Measurements from ENCODE around the gene GOLGA8B. TPM values are rescaled to one million over a fixed set of nuclear protein-coding genes. Genes with fewer than 3 reads are reported as not detected.
"Not testable (repeated sequence)": the region's sequence is repeated elsewhere in the genome, so short reads cannot be mapped to it uniquely, and the experiment has no call there.

The GOLGA8B gene
- total RNA-seq, 3 donors from 2014 or later (not counting 1 experiment from before 2014, with no cell fraction given): 156 to 239 (median 183) TPM

DNA sequence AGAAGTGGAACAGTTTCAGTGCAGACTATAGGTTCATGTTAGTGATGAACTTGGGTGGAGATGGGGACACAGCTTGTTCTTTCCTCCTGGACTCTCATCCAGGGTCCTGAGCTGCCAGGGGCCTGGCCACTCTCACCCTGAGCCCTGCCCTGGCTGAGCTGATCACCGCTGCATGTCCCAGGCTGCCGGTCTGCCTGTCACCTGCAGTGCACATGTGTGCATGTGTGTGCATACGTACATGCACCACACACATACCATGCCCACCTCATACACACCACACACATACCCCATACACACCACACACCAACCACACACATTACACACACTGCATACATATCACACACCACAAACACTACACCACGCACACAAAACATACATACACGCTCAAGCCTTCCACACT, 29.3 kb downstream of the GOLGA8B start:
- H3K4me1 Mint-ChIP-seq; H3K27ac Mint-ChIP-seq; H3K9me3 Mint-ChIP-seq; H3K36me3 Mint-ChIP-seq; H3K36me3 ChIP-seq (ENCODE audit: control insufficient read depth, insufficient read depth, low read length); DNase-seq; H3K27me3 ChIP-seq (ENCODE audit: control insufficient read depth, insufficient read depth, low read length); H3K4me3 ChIP-seq (ENCODE audit: low read length); H3K9me3 ChIP-seq (ENCODE audit: control insufficient read depth, insufficient read depth, low read length); H3K4me3 Mint-ChIP-seq; H3K4me1 ChIP-seq (ENCODE audit: control insufficient read depth, insufficient read depth, low read length); H3K27ac ChIP-seq (ENCODE audit: low read length); intact Hi-C loops (cut with micrococcal nuclease); H3K27me3 Mint-ChIP-seq (ENCODE audit: low read depth in 2 of 2): not testable (repeated sequence)
- ATAC-seq: peak in 1 of 3 donors; percentile 45
- WGBS (ENCODE audit: insufficient coverage): 100% methylated on average over 2 of the region's 5 CpGs

DNA sequence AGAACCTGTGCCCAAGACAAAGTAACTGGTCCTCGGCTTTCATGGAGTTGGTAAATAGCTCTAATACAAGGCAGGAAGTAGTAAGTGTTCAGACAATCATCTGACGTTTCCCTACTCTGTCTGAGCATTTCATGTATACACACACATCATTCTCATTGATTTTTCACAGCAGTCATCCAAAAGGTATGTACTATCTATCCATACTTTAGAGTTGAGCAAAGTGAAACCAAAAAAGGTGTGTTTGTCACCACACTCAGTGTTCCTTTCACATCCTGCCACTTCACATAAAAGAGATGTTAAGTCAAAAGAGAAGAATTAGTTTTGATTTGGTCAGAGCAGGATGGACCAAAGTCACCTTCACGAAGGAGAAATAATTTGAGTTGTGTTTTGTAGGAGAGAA, 33.3 kb downstream of the GOLGA8B start:
- H3K4me3 ChIP-seq (ENCODE audit: low read length); H3K36me3 ChIP-seq (ENCODE audit: control insufficient read depth, insufficient read depth, low read length); H3K27ac ChIP-seq (ENCODE audit: low read length); intact Hi-C loops (cut with micrococcal nuclease); H3K27me3 Mint-ChIP-seq (ENCODE audit: low read depth in 2 of 2); H3K9me3 Mint-ChIP-seq; ATAC-seq; H3K36me3 Mint-ChIP-seq; H3K4me1 Mint-ChIP-seq; DNase-seq; H3K4me3 Mint-ChIP-seq; H3K9me3 ChIP-seq (ENCODE audit: control insufficient read depth, insufficient read depth, low read length); H3K4me1 ChIP-seq (ENCODE audit: control insufficient read depth, insufficient read depth, low read length); H3K27me3 ChIP-seq (ENCODE audit: control insufficient read depth, insufficient read depth, low read length); H3K27ac Mint-ChIP-seq: not testable (repeated sequence)
- no CpG with 5 or more reads among the region's 3 CpGs for WGBS (ENCODE audit: insufficient coverage)

DNA sequence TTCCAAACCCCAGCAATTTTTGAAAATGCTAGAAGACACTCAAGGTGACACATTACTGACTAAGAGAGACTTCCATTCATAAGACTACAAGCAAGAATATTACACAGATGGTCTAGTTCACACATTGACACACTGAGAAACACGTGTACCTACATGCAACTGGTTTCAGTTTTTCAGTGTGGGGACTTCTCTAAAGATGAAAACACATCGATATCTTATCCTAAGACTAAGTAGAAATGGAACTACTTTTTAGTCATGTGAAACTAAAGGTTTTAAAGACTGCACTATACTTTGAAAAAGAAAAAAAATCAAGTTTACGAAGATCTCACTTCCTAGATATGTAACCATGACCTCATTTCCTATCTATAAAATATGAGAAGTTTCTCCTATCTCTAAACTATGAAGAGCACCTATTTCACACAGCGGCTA, 34.1 kb downstream of the GOLGA8B start:
- H3K4me3 Mint-ChIP-seq; intact Hi-C loops (cut with micrococcal nuclease); H3K27ac ChIP-seq (ENCODE audit: low read length); H3K36me3 ChIP-seq (ENCODE audit: control insufficient read depth, insufficient read depth, low read length); H3K4me1 Mint-ChIP-seq; H3K36me3 Mint-ChIP-seq; H3K9me3 ChIP-seq (ENCODE audit: control insufficient read depth, insufficient read depth, low read length); H3K27me3 ChIP-seq (ENCODE audit: control insufficient read depth, insufficient read depth, low read length); H3K27ac Mint-ChIP-seq; DNase-seq; H3K4me3 ChIP-seq (ENCODE audit: low read length); H3K27me3 Mint-ChIP-seq (ENCODE audit: low read depth in 2 of 2); H3K4me1 ChIP-seq (ENCODE audit: control insufficient read depth, insufficient read depth, low read length); H3K9me3 Mint-ChIP-seq: not testable (repeated sequence)
- ATAC-seq: peak; percentile 19 to 52 (median 42)
- WGBS (ENCODE audit: insufficient coverage): no CpG with 5 or more reads among the region's 4 CpGs

DNA sequence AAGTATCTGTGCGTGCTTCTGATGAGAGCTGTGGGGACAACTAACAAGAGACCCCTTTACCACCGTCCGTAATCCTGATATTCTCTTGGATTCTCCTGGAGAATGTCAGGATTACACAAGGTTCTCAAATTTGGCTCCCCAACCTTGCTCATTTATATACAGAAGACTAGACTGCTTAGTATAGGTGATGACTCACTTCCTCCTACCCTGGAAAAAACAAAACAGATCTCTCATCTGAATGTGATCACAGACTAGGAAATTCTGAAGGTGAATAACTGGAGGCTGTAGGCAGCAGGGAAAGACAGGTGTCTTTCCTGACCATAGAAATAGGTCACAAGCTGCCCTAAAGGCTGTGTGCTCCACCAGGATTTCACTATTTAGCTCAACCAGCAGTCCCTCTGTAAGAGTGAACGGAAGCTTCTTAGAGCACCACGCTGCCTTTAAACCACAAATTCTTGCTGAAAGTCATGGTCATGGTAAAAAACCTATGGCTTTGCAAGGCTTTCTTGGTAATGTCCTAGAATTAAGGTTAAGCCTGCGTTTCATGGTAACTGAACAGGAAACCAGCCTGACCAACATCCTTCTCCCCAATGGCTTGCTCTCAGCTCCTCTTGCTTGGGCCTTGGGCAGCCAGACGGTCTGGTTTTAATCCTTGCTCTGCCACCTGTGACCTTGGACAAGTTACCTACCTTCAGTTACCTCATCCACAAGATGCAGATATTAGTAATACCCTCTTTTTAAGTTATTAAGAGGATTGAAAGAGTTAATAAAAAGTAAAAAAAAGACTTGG, 39.4 kb downstream of the GOLGA8B start:
- intact Hi-C loops (cut with micrococcal nuclease); H3K36me3 Mint-ChIP-seq; H3K27ac ChIP-seq (ENCODE audit: low read length); H3K4me1 ChIP-seq (ENCODE audit: control insufficient read depth, insufficient read depth, low read length); H3K4me3 Mint-ChIP-seq; H3K9me3 Mint-ChIP-seq; H3K27me3 ChIP-seq (ENCODE audit: control insufficient read depth, insufficient read depth, low read length); H3K4me3 ChIP-seq (ENCODE audit: low read length); H3K36me3 ChIP-seq (ENCODE audit: control insufficient read depth, insufficient read depth, low read length); H3K27ac Mint-ChIP-seq; DNase-seq; H3K4me1 Mint-ChIP-seq; H3K9me3 ChIP-seq (ENCODE audit: control insufficient read depth, insufficient read depth, low read length); H3K27me3 Mint-ChIP-seq (ENCODE audit: low read depth in 2 of 2): not testable (repeated sequence)
- ATAC-seq: peak in 2 of 3 donors; percentile 62 to 63
- no CpG with 5 or more reads among the region's 7 CpGs for WGBS (ENCODE audit: insufficient coverage)

DNA sequence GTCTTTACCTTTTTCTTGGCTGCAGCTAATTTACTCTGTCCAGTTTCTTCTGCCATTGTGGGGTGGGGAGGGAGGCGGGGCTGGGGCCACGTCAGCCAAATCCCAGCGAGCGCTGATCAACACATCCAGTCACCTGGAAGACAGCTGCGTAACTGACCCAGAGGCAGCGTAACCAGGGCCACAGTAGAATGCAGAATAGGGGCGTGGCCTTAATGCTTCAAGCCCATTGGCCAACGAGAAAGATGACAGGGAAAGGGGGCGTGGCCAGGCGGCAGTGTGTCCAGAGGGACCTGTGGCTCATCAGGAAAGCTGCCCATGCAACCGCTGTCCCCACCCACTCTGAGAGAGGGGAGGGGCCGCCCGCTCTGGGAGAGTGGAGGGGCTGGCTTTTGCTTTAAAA, 47.6 kb downstream of the GOLGA8B start:
- H3K9me3 Mint-ChIP-seq; intact Hi-C loops (cut with micrococcal nuclease); DNase-seq; H3K27ac Mint-ChIP-seq; H3K27me3 Mint-ChIP-seq (ENCODE audit: low read depth in 2 of 2); H3K36me3 ChIP-seq (ENCODE audit: control insufficient read depth, insufficient read depth, low read length); ATAC-seq; H3K4me1 Mint-ChIP-seq; H3K4me3 Mint-ChIP-seq; H3K9me3 ChIP-seq (ENCODE audit: control insufficient read depth, insufficient read depth, low read length); H3K36me3 Mint-ChIP-seq; H3K27ac ChIP-seq (ENCODE audit: low read length); H3K27me3 ChIP-seq (ENCODE audit: control insufficient read depth, insufficient read depth, low read length); H3K4me3 ChIP-seq (ENCODE audit: low read length); H3K4me1 ChIP-seq (ENCODE audit: control insufficient read depth, insufficient read depth, low read length): not testable (repeated sequence)
- WGBS (ENCODE audit: insufficient coverage): no CpG with 5 or more reads among the region's 13 CpGs

Other genes starting within 250 kb of the GOLGA8B start
- 10 to 100 TPM; 56.1 to 82.9 (median 79.5) TPM for gene SLC12A6, start 245.9 kb downstream of the GOLGA8B start, total RNA-seq
- gene NOP10, start 240.5 kb downstream of the GOLGA8B start, total RNA-seq: 10 to 100 TPM; 56.6 to 69.9 (median 56.7) TPM
- gene NUTM1, start 240.3 kb downstream of the GOLGA8B start, total RNA-seq: not detected
- gene LPCAT4, start 216.5 kb downstream of the GOLGA8B start, total RNA-seq: 10 to 100 TPM; 42.1 to 50.1 (median 44.5) TPM
- 100 to 1,000 TPM; 174 to 265 (median 201) TPM for gene GOLGA8A, start 145.8 kb downstream of the GOLGA8B start, total RNA-seq
- not detected for gene GJD2, start 171.3 kb upstream of the GOLGA8B start, total RNA-seq
- gene ACTC1, start 211.9 kb upstream of the GOLGA8B start, total RNA-seq: not detected